SK-N-SH treated with all-trans-retinoic acid at 6 μM for 48 hours (cell line): ENCODE results near the gene ZNF611.

ENCODE experiments used
- ARNTL ChIP-seq: fragments of 450-650 bp; formaldehyde crosslinking; IDR thresholded peaks from 2 replicates; pipeline ENCODE4 v1.5.0; 2020; ENCODE audit warnings: low read depth, mild to moderate bottlenecking, moderate library complexity, borderline replicate concordance
- BACH2 ChIP-seq: fragments of 250-450 bp; sonication (Bioruptor Pico); IDR thresholded peaks from 2 replicates; pipeline ENCODE4 v1.9.0; 2021; ENCODE audit warnings: mild to moderate bottlenecking, borderline replicate concordance
- CSDC2 ChIP-seq: fragments of 250-450 bp; sonication (Bioruptor Pico); IDR thresholded peaks from 2 replicates; pipeline ENCODE4 v1.5.0; 2020; ENCODE audit warnings: mild to moderate bottlenecking, moderate library complexity
- CSRNP3 ChIP-seq: fragments of 250-450 bp; sonication (Bioruptor Pico); IDR thresholded peaks from 2 replicates; pipeline ENCODE4 v1.5.1; 2021; ENCODE audit warnings: mild to moderate bottlenecking, moderate library complexity
- ESRRG ChIP-seq: fragments of 250-450 bp; sonication (Bioruptor Pico); IDR thresholded peaks from 2 replicates; pipeline ENCODE4 v1.6.1; 2021; ENCODE audit warnings: mild to moderate bottlenecking
- PATZ1 ChIP-seq: fragments of 250-450 bp; sonication (Bioruptor Pico); IDR thresholded peaks from 2 replicates; pipeline ENCODE4 v1.8.0; 2020; ENCODE audit warnings: mild to moderate bottlenecking, moderate library complexity, borderline replicate concordance
- TOX ChIP-seq: fragments of 250-450 bp; sonication (Bioruptor Pico); IDR thresholded peaks from 2 replicates; pipeline ENCODE4 v1.8.0; 2021; ENCODE audit warnings: mild to moderate bottlenecking, moderate library complexity, borderline replicate concordance
- TSHZ2 ChIP-seq: fragments of 250-450 bp; sonication (Bioruptor Pico); IDR thresholded peaks from 2 replicates; pipeline ENCODE4 v1.5.0; 2020; ENCODE audit warnings: mild to moderate bottlenecking, moderate library complexity
- ZC3H10 ChIP-seq: fragments of 250-450 bp; sonication (Bioruptor Pico); IDR thresholded peaks from 2 replicates; pipeline ENCODE4 v1.5.1; 2021; ENCODE audit warnings: mild to moderate bottlenecking, moderate library complexity
- ZFP3 ChIP-seq: fragments of 250-450 bp; sonication (Bioruptor Pico); IDR thresholded peaks from 2 replicates; pipeline ENCODE4 v1.5.0; 2020; ENCODE audit warnings: mild to moderate bottlenecking, moderate library complexity
- ZFP30 ChIP-seq: fragments of 450-650 bp; formaldehyde crosslinking; IDR thresholded peaks from 2 replicates; pipeline ENCODE4 v1.5.0; 2022; ENCODE audit warnings: mild to moderate bottlenecking, moderate library complexity
- ZNF565 ChIP-seq: fragments of 450-650 bp; formaldehyde crosslinking; conservative IDR thresholded peaks from 2 replicates; pipeline ENCODE4 v1.5.0; 2020; ENCODE audit warnings: low read depth, mild to moderate bottlenecking, moderate library complexity
- ZNF70 ChIP-seq: fragments of 450-650 bp; formaldehyde crosslinking; IDR thresholded peaks from 2 replicates; pipeline ENCODE4 v1.5.0; 2020; ENCODE audit warnings: mild to moderate bottlenecking, moderate library complexity

GRCh38 chr19:52695996-52696395, 38.8 kb downstream of the ZNF611 start:
- no peak for TF ChIP-seq ZFP3 (CRISPR knock-in tag)
- TF ChIP-seq ARNTL (CRISPR knock-in tag), result no peak
- no peak for TF ChIP-seq PATZ1 (CRISPR knock-in tag)
- no peak for TF ChIP-seq ZFP30
- no peak for TF ChIP-seq ZNF70 (CRISPR knock-in tag)
- no peak for TF ChIP-seq CSDC2 (CRISPR knock-in tag)
- no peak for TF ChIP-seq TOX (CRISPR knock-in tag)
- no peak for TF ChIP-seq TSHZ2 (CRISPR knock-in tag)
- no peak for TF ChIP-seq BACH2 (CRISPR knock-in tag)
- no peak for TF ChIP-seq ZC3H10 (CRISPR knock-in tag)
- no peak for TF ChIP-seq ESRRG (CRISPR knock-in tag)
- no peak for TF ChIP-seq ZNF565 (CRISPR knock-in tag)
- TF ChIP-seq CSRNP3 (CRISPR knock-in tag), result no peak
